HepG2 (cell line): ENCODE data around the gene B4GALT2. TPM values are rescaled to one million over a fixed set of nuclear protein-coding genes. Genes with fewer than 3 reads are reported as not detected.

Experiments used
- ARNTL ChIP-seq: sonication (generic); formaldehyde crosslinking; IDR thresholded peaks from 2 replicates; pipeline ENCODE4 v1.4.0; 2020; ENCODE audit warnings: mild to moderate bottlenecking, missing genetic modification reagents
- CCDC6 ChIP-seq: sonication (generic); formaldehyde crosslinking; IDR thresholded peaks from 2 replicates; pipeline ENCODE4 v1.8.1; 2022; ENCODE audit warnings: mild to moderate bottlenecking, missing genetic modification reagents, moderate library complexity
- CEBPZ ChIP-seq: IDR thresholded peaks from 2 replicates; pipeline ENCODE4 v1.6.1; 2012; ENCODE audit warnings: low read length, improper control_type of control experiment
- FLYWCH1 ChIP-seq: sonication (generic); formaldehyde crosslinking; IDR thresholded peaks from 2 replicates; pipeline ENCODE4 v1.8.1; 2023; ENCODE audit warnings: mild to moderate bottlenecking, missing genetic modification reagents
- GPBP1L1 ChIP-seq: sonication (generic); formaldehyde crosslinking; IDR thresholded peaks from 2 replicates; pipeline ENCODE4 v1.5.0; 2020; ENCODE audit warnings: mild to moderate bottlenecking, missing genetic modification reagents
- KDM1A ChIP-seq: IDR thresholded peaks from 2 replicates; pipeline ENCODE4 v1.6.1; 2016; ENCODE audit warnings: missing compliant biosample characterization
- MTA1 ChIP-seq: sonication (generic); formaldehyde crosslinking; IDR thresholded peaks from 2 replicates; pipeline ENCODE4 v1.4.0; 2020; ENCODE audit warnings: missing genetic modification reagents, mild to moderate bottlenecking, borderline replicate concordance
- NFIC ChIP-seq: IDR thresholded peaks from 2 replicates; pipeline ENCODE4 v1.6.1; 2012; ENCODE audit warnings: mild to moderate bottlenecking, low read length, inconsistent platforms
- NFKB2 ChIP-seq: sonication (generic); formaldehyde crosslinking; IDR thresholded peaks from 2 replicates; pipeline ENCODE4 v1.4.0; 2020; ENCODE audit warnings: missing genetic modification reagents, borderline replicate concordance
- NKX3-1 ChIP-seq: sonication (generic); formaldehyde crosslinking; IDR thresholded peaks from 2 replicates; pipeline ENCODE4 v1.5.0; 2020; ENCODE audit warnings: missing genetic modification reagents
- PCBP1 ChIP-seq: fragments of 200-400 bp; formaldehyde crosslinking; IDR thresholded peaks from 2 replicates; pipeline ENCODE4 v1.6.1; 2017; ENCODE audit warnings: mild to moderate bottlenecking, low read depth, low read length, borderline replicate concordance
- SMAD1 ChIP-seq: sonication (generic); formaldehyde crosslinking; IDR thresholded peaks from 2 replicates; pipeline ENCODE4 v1.4.0; 2020; ENCODE audit warnings: missing genetic modification reagents, low read depth, mild to moderate bottlenecking, borderline replicate concordance
- SRSF9 ChIP-seq: fragments of 200-400 bp; formaldehyde crosslinking; IDR thresholded peaks from 2 replicates; pipeline ENCODE4 v1.6.1; 2018; ENCODE audit warnings: borderline replicate concordance, mild to moderate bottlenecking, low read depth, low read length; ENCODE audit not compliant: insufficient read depth, poor library complexity, severe bottlenecking
- STAT6 ChIP-seq: sonication (generic); formaldehyde crosslinking; IDR thresholded peaks from 2 replicates; pipeline ENCODE4 v1.4.0; 2020; ENCODE audit warnings: missing genetic modification reagents, mild to moderate bottlenecking, borderline replicate concordance
- UBTF ChIP-seq: sonication (generic); formaldehyde crosslinking; IDR thresholded peaks from 2 replicates; pipeline ENCODE4 v1.4.0; 2020; ENCODE audit warnings: mild to moderate bottlenecking, missing genetic modification reagents
- ZFAT ChIP-seq: sonication (generic); formaldehyde crosslinking; conservative IDR thresholded peaks from 2 replicates; pipeline ENCODE4 v1.8.1; 2023; ENCODE audit warnings: missing genetic modification reagents, inconsistent platforms
- ZNF343 ChIP-seq: sonication (generic); formaldehyde crosslinking; IDR thresholded peaks from 2 replicates; pipeline ENCODE4 v1.4.0; 2020; ENCODE audit warnings: mild to moderate bottlenecking, missing genetic modification reagents
- ZNF543 ChIP-seq: sonication (generic); formaldehyde crosslinking; IDR thresholded peaks from 2 replicates; pipeline ENCODE4 v1.4.0; 2020; ENCODE audit warnings: mild to moderate bottlenecking, missing genetic modification reagents
- ZNF558 ChIP-seq: sonication (generic); formaldehyde crosslinking; IDR thresholded peaks from 2 replicates; pipeline ENCODE4 v1.9.0; 2022; ENCODE audit warnings: mild to moderate bottlenecking, missing genetic modification reagents, borderline replicate concordance
- polyA plus RNA-seq, 8 experiments: library from polyadenylated mRNA; depleted of rRNA in 3 of 8; stranded (reverse) in 7 of 8; unstranded in 1 of 8; fragments of >200 nt; fragmentation: Illumina TruSeq in 4 of 8; extraction: Trizol in 4 of 8; gene quantifications; 2 replicates each; pipeline versions ENCODE4 v1.2.1 to v1.2.3, GENCODE V29; 2011 to 2016; ENCODE audit warnings: low read depth in 4 of 8, missing spikeins in 1 of 8, mixed read lengths in 1 of 8; ENCODE audit not compliant: insufficient read depth in 1 of 8
- total RNA-seq, 5 experiments: library from RNA; depleted of rRNA; stranded (reverse); fragments of >200 nt; fragmentation: Illumina TruSeq; extraction: Trizol; gene quantifications; 2 replicates each; pipeline ENCODE4 v1.2.3, GENCODE V29; 2016; ENCODE audit warnings: low read depth in 1 of 5

B4GALT2 gene
- total and polyA plus RNA-seq, 2 of the 13 experiments (the other 11 are each of a cell fraction or from before 2014, with no cell fraction given): 41.9 to 78.0 TPM

GRCh38 chr1:43991476-43992231 is 12.6 kb downstream of the B4GALT2 start, which contains the start of gene CCDC24 (continued):
- TF ChIP-seq UBTF (CRISPR knock-in tag) (peak; percentile 75; the same call in 1 of the 2 replicates), ARNTL (CRISPR knock-in tag) (peak; percentile 98), KDM1A (CRISPR knock-in tag) (no peak), ZNF543 (CRISPR knock-in tag) (peak; percentile 87), STAT6 (CRISPR knock-in tag) (no peak), MTA1 (CRISPR knock-in tag) (peak; percentile 47; the same call in 1 of the 2 replicates), NKX3-1 (CRISPR knock-in tag) (no peak), ZNF558 (CRISPR knock-in tag) (no peak), ZNF343 (CRISPR knock-in tag) (peak; percentile 89; the same call in 1 of the 2 replicates), NFKB2 (CRISPR knock-in tag) (no peak), ZFAT (no peak), SMAD1 (no peak), NFIC (no peak), FLYWCH1 (no peak), PCBP1 (0 out of 2 replicates have a peak, but pooled peaks have one; percentile 45), SRSF9 (no peak), CEBPZ (no peak), GPBP1L1 (CRISPR knock-in tag) (no peak), CCDC6 (CRISPR knock-in tag) (no peak)
